Limb (tissue), 2 donors: Measurements from ENCODE around the gene INPP4B.

ENCODE experiments used
- DNase-seq, 2 donors: peaks; one replicate each; pipeline ENCODE4 v3.0.0-alpha.2; 2016; ENCODE audit errors: extremely low spot score in 2 of 2

Gene INPP4B

GRCh38 chr4:142242156-142242555 is 603.9 kb downstream of the INPP4B start:
- DNase-seq: no peak

GRCh38 chr4:142238589-142238988 is 607.5 kb downstream of the INPP4B start:
- DNase-seq: no peak

GRCh38 chr4:142236268-142236667 is 609.8 kb downstream of the INPP4B start:
- no peak for DNase-seq

- DNase-seq: no peak
Measured at GRCh38 chr4:142231787-142232186, 614.3 kb downstream of the INPP4B start.

- no peak for DNase-seq
Measured at GRCh38 chr4:142230991-142231390, 615.1 kb downstream of the INPP4B start.

- no peak for DNase-seq
Measured at GRCh38 chr4:142226014-142226413, 620.1 kb downstream of the INPP4B start.

- no peak for DNase-seq
Measured at GRCh38 chr4:142222127-142222526, 624.0 kb downstream of the INPP4B start.

- DNase-seq: no peak
Measured at GRCh38 chr4:142218726-142219125, 627.4 kb downstream of the INPP4B start.

- DNase-seq: no peak
Measured at GRCh38 chr4:142211444-142211843, 634.7 kb downstream of the INPP4B start.

GRCh38 chr4:142203505-142203904 is 642.6 kb downstream of the INPP4B start:
- no peak for DNase-seq

GRCh38 chr4:142202404-142203332 is 643.4 kb downstream of the INPP4B start:
- DNase-seq: no peak

- DNase-seq: no peak
Measured at GRCh38 chr4:142201041-142201440, 645.1 kb downstream of the INPP4B start.

GRCh38 chr4:142194905-142195304 is 651.2 kb downstream of the INPP4B start:
- DNase-seq: no peak

GRCh38 chr4:142191901-142192300 is 654.2 kb downstream of the INPP4B start:
- no peak for DNase-seq

- no peak for DNase-seq
Measured at GRCh38 chr4:142181021-142181420, 665.1 kb downstream of the INPP4B start.

- DNase-seq: no peak
Measured at GRCh38 chr4:142169216-142169615, 676.9 kb downstream of the INPP4B start.

- DNase-seq: peak in 1 of 2 donors; percentile 7
Measured at GRCh38 chr4:142168181-142168580, 677.9 kb downstream of the INPP4B start.

GRCh38 chr4:142164767-142165500 is 681.2 kb downstream of the INPP4B start:
- DNase-seq: no peak

GRCh38 chr4:142161086-142161485 is 685.0 kb downstream of the INPP4B start:
- DNase-seq: no peak

GRCh38 chr4:142160509-142160908 is 685.6 kb downstream of the INPP4B start:
- peak in 1 of 2 donors; percentile 5 for DNase-seq

- DNase-seq: no peak
Measured at GRCh38 chr4:142158980-142159379, 687.1 kb downstream of the INPP4B start.

- DNase-seq: peak in 1 of 2 donors; percentile 60
Measured at GRCh38 chr4:142156256-142156655, 689.8 kb downstream of the INPP4B start.
